ENCODE measurements around the gene GMEB2.
A peak's percentile ranks its signal among the peaks of the same experiment; 100 is the strongest.
"Not testable (repeated sequence)": the region's sequence is repeated elsewhere in the genome, so short reads cannot be mapped to it uniquely, and the experiment has no call there.

Gene GMEB2

GRCh38 chr20:63568170-63568981 lies 58.5 kb downstream of the GMEB2 start:
- intact Hi-C loops (cut with DNase I), result no loop called here
- no peak for DNase-seq

- DNase-seq, result peak in 20 of 42 donors; percentile 11 to 65 (median 26)
- intact Hi-C loops (cut with DNase I), result no loop called here
Measured at GRCh38 chr20:63567386-63568169, 59.3 kb downstream of the GMEB2 start.

GRCh38 chr20:63567136-63567385 lies 59.8 kb downstream of the GMEB2 start:
- no peak for DNase-seq

GRCh38 chr20:63566395-63567135 lies 60.3 kb downstream of the GMEB2 start:
- intact Hi-C loops (cut with DNase I), result no loop called here
- DNase-seq, result no peak

More at GRCh38 chr20:63567136-63567385, 59.8 kb downstream of the GMEB2 start:
- intact Hi-C loops (cut with DNase I), result no loop called here

GRCh38 chr20:63565699-63566335 lies 61.1 kb downstream of the GMEB2 start:
- intact Hi-C loops (cut with DNase I), result no loop called here

GRCh38 chr20:63565021-63565698 lies 61.7 kb downstream of the GMEB2 start:
- DNase-seq, result no peak
- intact Hi-C loops (cut with DNase I), result no loop called here

More at GRCh38 chr20:63565699-63566335, 61.1 kb downstream of the GMEB2 start:
- no peak for DNase-seq

GRCh38 chr20:63564036-63564810 lies 62.7 kb downstream of the GMEB2 start:
- intact Hi-C loops (cut with DNase I), result no loop called here
- DNase-seq, result no peak

GRCh38 chr20:63563225-63563935 lies 63.5 kb downstream of the GMEB2 start:
- intact Hi-C loops (cut with DNase I), result no loop called here
- no peak for DNase-seq

GRCh38 chr20:63562461-63563224 lies 64.3 kb downstream of the GMEB2 start:
- DNase-seq, result no peak
- intact Hi-C loops (cut with DNase I), result no loop called here

GRCh38 chr20:63561624-63562396 lies 65.1 kb downstream of the GMEB2 start:
- no peak for DNase-seq
- intact Hi-C loops (cut with DNase I), result no loop called here

GRCh38 chr20:63560856-63561609 lies 65.9 kb downstream of the GMEB2 start:
- intact Hi-C loops (cut with DNase I), result no loop called here
- no peak for DNase-seq

GRCh38 chr20:63560333-63560805 lies 66.5 kb downstream of the GMEB2 start:
- no peak for DNase-seq
- intact Hi-C loops (cut with DNase I), result no loop called here

GRCh38 chr20:63559485-63560332 lies 67.2 kb downstream of the GMEB2 start:
- intact Hi-C loops (cut with DNase I); DNase-seq: not testable (repeated sequence)

- no peak for DNase-seq
- intact Hi-C loops (cut with DNase I), result no loop called here
Measured at GRCh38 chr20:63558804-63559484, 68.0 kb downstream of the GMEB2 start.

All from head of caudate nucleus (tissue), 42 donors.